GM12878 (cell line): ENCODE measurements around the gene GPBAR1.

Experiments used
- ATF3 ChIP-seq: IDR thresholded peaks from 2 replicates; pipeline ENCODE4 v1.6.1; 2011; ENCODE audit warnings: low read depth, mild to moderate bottlenecking, low read length, moderate library complexity, borderline replicate concordance; ENCODE audit errors: extremely low read depth
- BHLHE40 ChIP-seq, 2 experiments: fragments of 450-650 bp in 1 of 2; IDR thresholded peaks; 2 replicates each; pipeline ENCODE4 v1.6.1; 2011 to 2017; ENCODE audit warnings: low read depth in 2 of 2, borderline replicate concordance in 1 of 2, improper control_type of control experiment in 1 of 2, low read length in 1 of 2, mild to moderate bottlenecking in 1 of 2
- CBFB ChIP-seq: IDR thresholded peaks from 2 replicates; pipeline ENCODE4 v1.6.1; 2016; ENCODE audit warnings: antibody characterized with exemption, low read depth
- CHD1 ChIP-seq: IDR thresholded peaks from 2 replicates; pipeline ENCODE4 v1.6.1; 2012; ENCODE audit warnings: low read depth, low read length, improper control_type of control experiment
- CREB1 ChIP-seq: IDR thresholded peaks from 2 replicates; pipeline ENCODE4 v1.6.1; 2012; ENCODE audit warnings: low read depth, mild to moderate bottlenecking, inconsistent platforms
- CTCF ChIP-seq, 3 experiments: IDR thresholded peaks in 2 of 3; conservative IDR thresholded peaks in 1 of 3; 2 replicates each; pipeline ENCODE4 v1.5.1; 2011; ENCODE audit warnings: low read depth in 3 of 3, low read length in 3 of 3, mild to moderate bottlenecking in 3 of 3, control low read depth in 2 of 3, moderate library complexity in 2 of 3, inconsistent platforms in 1 of 3, mixed read lengths in 1 of 3; ENCODE audit not compliant: control insufficient read depth in 2 of 3, insufficient read depth in 1 of 3; ENCODE audit errors: extremely low read depth in 1 of 3
- E4F1 ChIP-seq: fragments of 450-650 bp; IDR thresholded peaks from 2 replicates; pipeline ENCODE4 v1.6.1; 2018; ENCODE audit warnings: borderline replicate concordance, mild to moderate bottlenecking; ENCODE audit not compliant: partially characterized antibody
- GABPA ChIP-seq: IDR thresholded peaks from 2 replicates; pipeline ENCODE4 v1.6.1; 2014; ENCODE audit warnings: antibody characterized with exemption, low read depth, mild to moderate bottlenecking, inconsistent platforms
- HDAC6 ChIP-seq: fragments of 200-600 bp; sonication (generic); IDR thresholded peaks from one replicate; pipeline ENCODE4 v1.8.0; 2017; ENCODE audit warnings: antibody characterized with exemption; ENCODE audit not compliant: unreplicated experiment
- LARP7 ChIP-seq: fragments of 450-650 bp; IDR thresholded peaks from 2 replicates; pipeline ENCODE4 v1.6.1; 2017; ENCODE audit warnings: mild to moderate bottlenecking
- POLR2AphosphoS5 ChIP-seq: IDR thresholded peaks from 2 replicates; pipeline ENCODE4 v1.6.1; 2011; ENCODE audit warnings: mild to moderate bottlenecking, low read length, inconsistent platforms
- REST ChIP-seq: IDR thresholded peaks from 2 replicates; pipeline ENCODE4 v1.6.1; 2012; ENCODE audit warnings: mild to moderate bottlenecking, low read depth, low read length
- SREBF1 ChIP-seq: IDR thresholded peaks from 2 replicates; pipeline ENCODE4 v1.6.1; 2012; ENCODE audit warnings: mild to moderate bottlenecking, low read length
- ZBTB11 ChIP-seq: fragments of 450-650 bp; formaldehyde crosslinking; IDR thresholded peaks from 2 replicates; pipeline ENCODE4 v1.5.0; 2022; ENCODE audit warnings: mild to moderate bottlenecking, missing genetic modification characterization

- no peak for TF ChIP-seq CTCF (IDR thresholded peaks at IDR 0.05 in 2 of 3, conservative IDR thresholded peaks at IDR 0.05 in 1 of 3; ENCODE audit: control insufficient read depth in 2 of 3, extremely low read depth in 1 of 3, insufficient read depth in 1 of 3, low read depth in 3 of 3, low read length in 3 of 3)
- no peak for TF ChIP-seq GABPA
- no peak for TF ChIP-seq BHLHE40 (IDR thresholded peaks at IDR 0.05; ENCODE audit: borderline replicate concordance in 1 of 2, low read depth in 2 of 2, low read length in 1 of 2)
- TF ChIP-seq ATF3: no peak
- TF ChIP-seq E4F1: no peak
- TF ChIP-seq REST: no peak
- no peak for TF ChIP-seq ZBTB11 (CRISPR knock-in tag)
- no peak for TF ChIP-seq POLR2AphosphoS5
- TF ChIP-seq HDAC6: no peak
- no peak for TF ChIP-seq CHD1
- TF ChIP-seq LARP7: no peak
- TF ChIP-seq SREBF1: no peak
- no peak for TF ChIP-seq CBFB
- TF ChIP-seq CREB1: no peak
Measured at GRCh38 chr2:218255446-218255845, 5.4 kb upstream of the GPBAR1 start.
